H9 (cell line): Measurements from ENCODE around the gene LRFN3. TPM values are rescaled to one million over a fixed set of nuclear protein-coding genes. Genes with fewer than 3 reads are reported as not detected.

Experiments
- DNase-seq: peaks from one replicate; pipeline ENCODE4 v3.0.0-alpha.2; 2017
- H2AFZ ChIP-seq: one replicate; pipeline ENCODE4 v1.6.1; 2013; ENCODE audit warnings: mild to moderate bottlenecking, low read length, control low read depth, moderate library complexity
- H2AK5ac ChIP-seq: 2 replicates; pipeline ENCODE4 v1.6.1; 2013; ENCODE audit warnings: low read length, control low read depth, mixed read lengths; ENCODE audit not compliant: insufficient read length
- H2BK120ac ChIP-seq: one replicate; pipeline ENCODE4 v1.6.1; 2013; ENCODE audit warnings: low read depth, mild to moderate bottlenecking, low read length, control low read depth, inconsistent platforms; ENCODE audit not compliant: poor library complexity, severe bottlenecking
- H2BK12ac ChIP-seq: 2 replicates; pipeline ENCODE4 v1.6.1; 2013; ENCODE audit warnings: low read length, control low read depth, mixed read lengths, low read depth; ENCODE audit not compliant: insufficient read length
- H2BK15ac ChIP-seq: 2 replicates; pipeline ENCODE4 v1.6.1; 2013; ENCODE audit warnings: low read depth, low read length, control low read depth
- H2BK20ac ChIP-seq: one replicate; pipeline ENCODE4 v1.6.1; 2013; ENCODE audit warnings: low read depth, mild to moderate bottlenecking, low read length, control low read depth, inconsistent platforms; ENCODE audit not compliant: poor library complexity, severe bottlenecking
- H2BK5ac ChIP-seq: 2 replicates; pipeline ENCODE4 v1.6.1; 2013; ENCODE audit warnings: low read length, control low read depth, mixed read lengths; ENCODE audit not compliant: insufficient read length
- H3K14ac ChIP-seq: 2 replicates; pipeline ENCODE4 v1.6.1; 2013; ENCODE audit warnings: low read length, control low read depth; ENCODE audit not compliant: insufficient read depth
- H3K18ac ChIP-seq: 2 replicates; pipeline ENCODE4 v1.6.1; 2013; ENCODE audit warnings: low read depth, mild to moderate bottlenecking, mixed read lengths, low read length, control low read depth; ENCODE audit not compliant: insufficient read length
- H3K23ac ChIP-seq: 2 replicates; pipeline ENCODE4 v1.6.1; 2013; ENCODE audit warnings: low read length, control low read depth, mixed read lengths, low read depth; ENCODE audit not compliant: insufficient read length
- H3K23me2 ChIP-seq: 2 replicates; pipeline ENCODE4 v1.6.1; 2013; ENCODE audit warnings: low read depth, mild to moderate bottlenecking, mixed read lengths, low read length, control low read depth; ENCODE audit not compliant: insufficient read length, poor library complexity, severe bottlenecking
- H3K27ac ChIP-seq: 2 replicates; pipeline ENCODE4 v1.5.1; 2013; ENCODE audit warnings: low read length, control low read depth, mixed read lengths, low read depth; ENCODE audit not compliant: insufficient read length
- H3K27me3 ChIP-seq: 2 replicates; pipeline ENCODE4 v1.6.1; 2013; ENCODE audit warnings: low read length, control low read depth, inconsistent platforms; ENCODE audit not compliant: insufficient read depth
- H3K4ac ChIP-seq: 2 replicates; pipeline ENCODE4 v1.6.1; 2013; ENCODE audit warnings: low read depth, mild to moderate bottlenecking, control low read depth, inconsistent platforms, low read length, moderate library complexity
- H3K4me1 ChIP-seq: 2 replicates; pipeline ENCODE4 v1.6.1; 2013; ENCODE audit warnings: low read length, control low read depth, inconsistent platforms; ENCODE audit not compliant: insufficient read depth
- H3K4me2 ChIP-seq: 2 replicates; pipeline ENCODE4 v1.6.1; 2013; ENCODE audit warnings: low read length, control low read depth, mixed read lengths; ENCODE audit not compliant: insufficient read length, insufficient read depth
- H3K56ac ChIP-seq: 2 replicates; pipeline ENCODE4 v1.6.1; 2013; ENCODE audit warnings: low read depth, mild to moderate bottlenecking, mixed read lengths, low read length, control low read depth; ENCODE audit not compliant: insufficient read length
- H3K79me1 ChIP-seq: 2 replicates; pipeline ENCODE4 v1.6.1; 2013; ENCODE audit warnings: low read depth, mild to moderate bottlenecking, moderate library complexity, low read length, control low read depth, inconsistent platforms; ENCODE audit not compliant: insufficient read depth, poor library complexity, severe bottlenecking
- H3K79me2 ChIP-seq: 2 replicates; pipeline ENCODE4 v1.6.1; 2013; ENCODE audit warnings: low read length, control low read depth, inconsistent platforms; ENCODE audit not compliant: insufficient read depth
- H3K9ac ChIP-seq: 2 replicates; pipeline ENCODE4 v1.6.1; 2013; ENCODE audit warnings: low read length, control low read depth, mixed read lengths; ENCODE audit not compliant: insufficient read length; ENCODE audit errors: extremely low read depth
- H3K9me3 ChIP-seq: one replicate; pipeline ENCODE4 v1.6.1; 2013; ENCODE audit warnings: low read depth, low read length, inconsistent platforms; ENCODE audit not compliant: control insufficient read depth
- H3T11ph ChIP-seq: one replicate; pipeline ENCODE4 v1.6.1; 2013; ENCODE audit warnings: mild to moderate bottlenecking, low read length, control low read depth, inconsistent platforms
- H4K20me1 ChIP-seq: one replicate; pipeline ENCODE4 v1.6.1; 2013; ENCODE audit not compliant: control insufficient read depth, insufficient read length, insufficient read depth
- H4K5ac ChIP-seq: 2 replicates; pipeline ENCODE4 v1.6.1; 2013; ENCODE audit warnings: low read depth, mild to moderate bottlenecking, mixed read lengths, low read length, control low read depth; ENCODE audit not compliant: insufficient read length
- H4K8ac ChIP-seq: replicated peaks from 2 replicates; pipeline ENCODE4 v1.6.1; 2013; ENCODE audit warnings: low read length, control low read depth, mixed read lengths, low read depth; ENCODE audit not compliant: insufficient read length
- H4K91ac ChIP-seq: 2 replicates; pipeline ENCODE4 v1.6.1; 2013; ENCODE audit warnings: low read depth, mild to moderate bottlenecking, moderate library complexity, mixed read lengths, low read length, control low read depth; ENCODE audit not compliant: insufficient read length
- H3K27ac Mint-ChIP-seq, 3 experiments: 2 replicates in 2 of 3; 3 replicates in 1 of 3; pipeline ENCODE4 v1.8.0; 2020 to 2021; ENCODE audit warnings: mixed read lengths in 3 of 3, mild to moderate bottlenecking in 1 of 3, moderate library complexity in 1 of 3
- H3K27me3 Mint-ChIP-seq: 2 replicates; pipeline ENCODE4 v1.8.0; 2021; ENCODE audit warnings: low read depth, mild to moderate bottlenecking, moderate library complexity, mixed read lengths
- H3K36me3 Mint-ChIP-seq, 3 experiments: 2 replicates in 2 of 3; 3 replicates in 1 of 3; pipeline ENCODE4 v1.8.0; 2020 to 2021; ENCODE audit warnings: low read depth in 3 of 3, mixed read lengths in 3 of 3; ENCODE audit not compliant: insufficient read depth in 1 of 3
- H3K4me1 Mint-ChIP-seq, 2 experiments: 2 replicates each; pipeline ENCODE4 v1.8.0; 2020; ENCODE audit warnings: mixed read lengths in 2 of 2
- H3K4me3 Mint-ChIP-seq, 2 experiments: 2 replicates in 1 of 2; 3 replicates in 1 of 2; pipeline ENCODE4 v1.8.0; 2020 to 2021; ENCODE audit warnings: mild to moderate bottlenecking in 2 of 2, mixed read lengths in 2 of 2, moderate library complexity in 1 of 2
- H3K9me3 Mint-ChIP-seq, 2 experiments: 2 replicates in 1 of 2; 3 replicates in 1 of 2; pipeline ENCODE4 v1.8.0; 2020; ENCODE audit warnings: mild to moderate bottlenecking in 2 of 2, mixed read lengths in 2 of 2, moderate library complexity in 1 of 2
- WGBS: extraction: QIAGEN DNeasy Blood & Tissue Kit; methylation state at CpG from one replicate; pipeline ENCODE4 v1.1.7; 2013; ENCODE audit warnings: missing lambda C conversion rate, low lambda C conversion rate, mixed read lengths; ENCODE audit not compliant: insufficient read length; ENCODE audit errors: extremely low coverage; 5-methylcytosine and 5-hydroxymethylcytosine counted together
- total RNA-seq: library from RNA; stranded (reverse); gene quantifications from 2 replicates; pipeline ENCODE4 v1.2.1, GENCODE V29; 2021
- TF ChIP-seq, protein P1 (sequence below): fragments of 200-600 bp; sonication (generic); conservative IDR thresholded peaks from 3 replicates; pipeline ENCODE4 v1.8.0; 2021; ENCODE audit warnings: antibody characterized with exemption, mild to moderate bottlenecking

LRFN3 gene
- total RNA-seq, 1 experiment from 2014 or later, result 20.5 TPM

DNA sequence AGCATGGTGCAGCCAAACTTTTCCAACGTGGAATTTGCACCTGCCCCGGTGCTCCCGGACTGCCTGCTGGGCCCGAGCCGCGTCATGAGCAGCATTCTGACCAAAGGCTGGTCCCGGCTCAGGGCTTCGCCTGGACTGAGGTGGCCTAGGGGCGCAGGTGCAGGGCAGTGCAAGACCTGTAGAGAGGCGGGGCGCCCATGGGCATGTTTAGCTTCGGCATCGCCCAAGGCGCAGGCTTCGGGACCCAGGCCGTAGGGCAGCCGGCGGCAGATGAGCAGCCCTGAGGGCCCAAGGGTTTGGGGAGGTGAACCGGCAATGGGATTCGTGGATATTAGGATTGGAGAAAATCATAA is 23.8 kb downstream of the LRFN3 start:
- Histone ChIP-seq H4K5ac (no peak overlapping the region), H3K27ac (no peak overlapping the region), H3K9ac (no peak overlapping the region), H3K9me3 (no peaks in the 10 kb centered on the region), H4K20me1 (peaks cover 2% of the 10 kb centered on the region), H3K79me2 (no peaks in the 10 kb centered on the region), H2AFZ (no peak overlapping the region), H3T11ph (no peak overlapping the region), H3K23ac (no peak overlapping the region), H2BK5ac (no peak overlapping the region), H2BK12ac (no peak overlapping the region), H3K4me1 (no peaks in the 10 kb centered on the region), H3K79me1 (no peaks in the 10 kb centered on the region), H2BK120ac (no peak overlapping the region), H2BK15ac (no peak overlapping the region), H4K8ac (no peak overlapping the region), H4K91ac (no peak overlapping the region), H3K18ac (no peak overlapping the region), H3K23me2 (no peaks in the 10 kb centered on the region), H2AK5ac (no peak overlapping the region), H3K4me2 (peak overlapping the region; percentile 4), H2BK20ac (no peak overlapping the region), H3K27me3 (peaks cover 14% of the 10 kb centered on the region), H3K56ac (no peak overlapping the region), H3K14ac (no peak overlapping the region), H3K4ac (no peak overlapping the region)
- peaks cover 51% of the 10 kb centered on the region for H3K27me3 Mint-ChIP-seq
- no peak overlapping the region for H3K4me3 Mint-ChIP-seq
- no peak overlapping the region for H3K27ac Mint-ChIP-seq
- TF ChIP-seq, protein P1, sequence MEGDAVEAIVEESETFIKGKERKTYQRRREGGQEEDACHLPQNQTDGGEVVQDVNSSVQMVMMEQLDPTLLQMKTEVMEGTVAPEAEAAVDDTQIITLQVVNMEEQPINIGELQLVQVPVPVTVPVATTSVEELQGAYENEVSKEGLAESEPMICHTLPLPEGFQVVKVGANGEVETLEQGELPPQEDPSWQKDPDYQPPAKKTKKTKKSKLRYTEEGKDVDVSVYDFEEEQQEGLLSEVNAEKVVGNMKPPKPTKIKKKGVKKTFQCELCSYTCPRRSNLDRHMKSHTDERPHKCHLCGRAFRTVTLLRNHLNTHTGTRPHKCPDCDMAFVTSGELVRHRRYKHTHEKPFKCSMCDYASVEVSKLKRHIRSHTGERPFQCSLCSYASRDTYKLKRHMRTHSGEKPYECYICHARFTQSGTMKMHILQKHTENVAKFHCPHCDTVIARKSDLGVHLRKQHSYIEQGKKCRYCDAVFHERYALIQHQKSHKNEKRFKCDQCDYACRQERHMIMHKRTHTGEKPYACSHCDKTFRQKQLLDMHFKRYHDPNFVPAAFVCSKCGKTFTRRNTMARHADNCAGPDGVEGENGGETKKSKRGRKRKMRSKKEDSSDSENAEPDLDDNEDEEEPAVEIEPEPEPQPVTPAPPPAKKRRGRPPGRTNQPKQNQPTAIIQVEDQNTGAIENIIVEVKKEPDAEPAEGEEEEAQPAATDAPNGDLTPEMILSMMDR, result no peak
- peak; percentile 48 for DNase-seq
- peaks cover 0 to 2% of the 10 kb centered on the region in 2 experiments; a peak in 1 of 5 replicates for H3K9me3 Mint-ChIP-seq
- WGBS, result no CpG with 5 or more reads among the region's 20 CpGs
- no peaks in the 10 kb centered on the region for H3K36me3 Mint-ChIP-seq
- H3K4me1 Mint-ChIP-seq, result 0 out of 4 replicates have a peak, but pooled peaks cover 0 to 3% of the 10 kb centered on the region in 2 experiments
